Measurements from ENCODE around the gene RSL1D1. TPM values are rescaled to one million over a fixed set of nuclear protein-coding genes. Genes with fewer than 3 reads are reported as not detected.
"Not testable (repeated sequence)": the region's sequence is repeated elsewhere in the genome, so short reads cannot be mapped to it uniquely, and the experiment has no call there.

The RSL1D1 gene
- total RNA-seq, 1 donor from 2014 or later = 133 TPM

DNA sequence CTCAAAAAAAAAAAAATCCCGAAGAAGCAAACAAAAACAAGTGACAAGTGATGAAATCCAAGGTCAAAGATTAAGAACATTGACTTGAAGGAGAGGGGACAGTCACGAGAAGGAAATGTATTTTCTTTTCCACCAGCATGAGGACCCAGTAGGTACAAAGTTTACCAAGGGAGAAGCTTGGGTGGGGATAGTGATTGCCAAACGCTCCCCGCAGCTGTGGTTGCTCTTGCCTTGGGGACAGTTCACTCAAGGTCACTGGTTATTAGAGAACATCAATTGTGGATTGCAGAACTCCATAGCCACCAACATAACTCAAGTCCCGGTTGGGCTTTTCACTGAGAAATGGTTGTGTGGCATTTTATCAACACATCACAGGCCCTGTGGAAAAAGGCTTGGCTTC is 27.0 kb downstream of the RSL1D1 start:
- DNase-seq (ENCODE audit: low spot score, unreplicated experiment) = no peak
- Mint-ChIP-seq H3K27ac (no peak overlapping the region), H3K9me3 (ENCODE audit: low read depth) (no peaks in the 10 kb centered on the region), H3K36me3 (ENCODE audit: insufficient read depth) (no peaks in the 10 kb centered on the region), H3K4me3 (ENCODE audit: low read depth) (no peak overlapping the region), H3K27me3 (no peaks in the 10 kb centered on the region), H3K4me1 (ENCODE audit: low read depth) (no peaks in the 10 kb centered on the region)
- TF ChIP-seq, protein P1, sequence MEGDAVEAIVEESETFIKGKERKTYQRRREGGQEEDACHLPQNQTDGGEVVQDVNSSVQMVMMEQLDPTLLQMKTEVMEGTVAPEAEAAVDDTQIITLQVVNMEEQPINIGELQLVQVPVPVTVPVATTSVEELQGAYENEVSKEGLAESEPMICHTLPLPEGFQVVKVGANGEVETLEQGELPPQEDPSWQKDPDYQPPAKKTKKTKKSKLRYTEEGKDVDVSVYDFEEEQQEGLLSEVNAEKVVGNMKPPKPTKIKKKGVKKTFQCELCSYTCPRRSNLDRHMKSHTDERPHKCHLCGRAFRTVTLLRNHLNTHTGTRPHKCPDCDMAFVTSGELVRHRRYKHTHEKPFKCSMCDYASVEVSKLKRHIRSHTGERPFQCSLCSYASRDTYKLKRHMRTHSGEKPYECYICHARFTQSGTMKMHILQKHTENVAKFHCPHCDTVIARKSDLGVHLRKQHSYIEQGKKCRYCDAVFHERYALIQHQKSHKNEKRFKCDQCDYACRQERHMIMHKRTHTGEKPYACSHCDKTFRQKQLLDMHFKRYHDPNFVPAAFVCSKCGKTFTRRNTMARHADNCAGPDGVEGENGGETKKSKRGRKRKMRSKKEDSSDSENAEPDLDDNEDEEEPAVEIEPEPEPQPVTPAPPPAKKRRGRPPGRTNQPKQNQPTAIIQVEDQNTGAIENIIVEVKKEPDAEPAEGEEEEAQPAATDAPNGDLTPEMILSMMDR (IDR thresholded peaks at IDR 0.05; ENCODE audit: unreplicated experiment) = no peak

DNA sequence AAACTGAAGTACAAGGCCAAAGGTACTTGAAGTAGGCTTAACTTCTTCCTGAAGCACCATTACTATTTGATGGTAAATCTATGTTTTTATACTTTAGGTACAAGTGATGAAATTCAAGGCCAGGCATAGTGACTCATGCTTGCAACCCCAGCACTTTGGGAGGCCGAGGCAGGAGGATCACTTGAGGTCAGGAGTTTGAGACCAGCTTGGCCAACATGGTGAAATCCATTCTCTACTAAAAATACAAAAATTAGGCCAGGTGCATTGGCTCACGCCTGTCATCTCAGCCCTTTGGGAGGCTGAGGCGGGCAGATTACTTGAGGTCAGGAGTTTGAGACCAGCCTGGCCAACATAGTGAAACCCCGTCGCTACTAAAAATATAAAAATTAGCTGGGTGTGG is 27.7 kb downstream of the RSL1D1 start:
- DNase-seq (ENCODE audit: low spot score, unreplicated experiment); H3K36me3 Mint-ChIP-seq (ENCODE audit: insufficient read depth); H3K4me1 Mint-ChIP-seq (ENCODE audit: low read depth); H3K27ac Mint-ChIP-seq; H3K9me3 Mint-ChIP-seq (ENCODE audit: low read depth); H3K4me3 Mint-ChIP-seq (ENCODE audit: low read depth); H3K27me3 Mint-ChIP-seq: not testable (repeated sequence)

DNA sequence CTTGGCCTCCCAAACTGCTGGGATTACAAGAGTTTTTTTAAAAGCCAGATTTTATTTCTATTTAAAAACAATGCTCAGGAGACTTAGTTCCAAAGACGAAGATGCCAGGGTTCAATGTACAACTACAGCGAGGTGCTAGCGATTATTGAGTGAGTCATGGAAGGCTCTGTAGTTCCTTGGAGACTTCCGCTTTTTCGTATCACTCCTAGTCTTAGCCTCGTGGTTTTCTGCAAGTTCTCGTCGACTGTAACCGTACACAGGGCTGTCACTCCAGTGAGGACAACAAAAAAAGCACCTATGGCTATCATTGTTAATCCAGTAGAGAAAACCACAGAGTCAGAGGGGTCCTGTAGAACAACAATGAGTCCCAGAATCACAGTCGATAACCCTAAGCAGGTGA is 31.5 kb downstream of the RSL1D1 start:
- TF ChIP-seq, protein P1 (IDR thresholded peaks at IDR 0.05; ENCODE audit: unreplicated experiment) = no peak
- Mint-ChIP-seq H3K9me3 (ENCODE audit: low read depth) (no peaks in the 10 kb centered on the region), H3K27me3 (no peaks in the 10 kb centered on the region), H3K27ac (no peak overlapping the region), H3K36me3 (ENCODE audit: insufficient read depth) (no peaks in the 10 kb centered on the region), H3K4me1 (ENCODE audit: low read depth) (no peaks in the 10 kb centered on the region), H3K4me3 (ENCODE audit: low read depth) (no peak overlapping the region)
- no peak for DNase-seq (ENCODE audit: low spot score, unreplicated experiment)

DNA sequence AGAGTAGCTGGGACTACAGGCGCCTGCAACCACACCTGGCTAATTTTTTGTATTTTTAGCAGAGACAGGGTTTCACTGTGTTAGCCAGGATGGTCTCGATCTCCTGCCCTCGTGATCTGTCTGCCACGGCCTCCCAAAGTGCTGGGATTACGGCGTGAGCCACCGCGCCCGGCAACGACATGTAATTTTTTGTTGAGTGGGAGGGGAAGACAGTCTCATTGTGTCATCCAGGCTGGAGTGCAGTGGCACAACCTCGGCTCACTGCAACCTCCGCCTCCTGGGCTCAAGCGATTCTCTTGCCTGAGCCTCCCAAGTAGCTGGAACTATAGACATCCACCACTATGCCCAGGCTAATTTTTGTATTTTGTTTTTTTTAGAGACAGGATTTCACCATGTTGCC is 32.4 kb downstream of the RSL1D1 start:
- H3K4me1 Mint-ChIP-seq (ENCODE audit: low read depth); H3K27ac Mint-ChIP-seq; H3K36me3 Mint-ChIP-seq (ENCODE audit: insufficient read depth); DNase-seq (ENCODE audit: low spot score, unreplicated experiment); H3K4me3 Mint-ChIP-seq (ENCODE audit: low read depth); H3K27me3 Mint-ChIP-seq; H3K9me3 Mint-ChIP-seq (ENCODE audit: low read depth): not testable (repeated sequence)

DNA sequence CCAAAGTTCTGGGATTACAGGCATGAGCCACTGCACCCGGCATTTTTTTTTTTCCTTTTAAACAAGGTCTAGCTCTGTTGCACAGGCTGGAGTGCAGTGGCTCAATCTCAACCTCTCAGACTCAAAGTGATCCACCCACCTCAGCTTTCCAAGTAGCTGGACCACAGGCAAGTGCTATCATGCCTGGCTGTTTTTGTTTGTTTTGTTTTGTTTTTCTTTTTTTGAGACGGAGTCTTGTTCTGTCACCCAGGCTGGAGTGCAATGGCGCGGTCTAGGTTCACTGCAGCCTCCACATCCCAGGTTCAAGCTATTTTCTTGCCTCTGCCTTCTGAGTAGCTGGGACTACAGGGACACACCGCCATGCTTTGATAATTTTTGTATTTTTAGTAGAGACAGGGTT is 35.2 kb downstream of the RSL1D1 start:
- Mint-ChIP-seq H3K27me3 (no peaks in the 10 kb centered on the region), H3K27ac (no peak overlapping the region), H3K36me3 (ENCODE audit: insufficient read depth) (no peaks in the 10 kb centered on the region), H3K4me3 (ENCODE audit: low read depth) (no peak overlapping the region), H3K4me1 (ENCODE audit: low read depth) (no peaks in the 10 kb centered on the region), H3K9me3 (ENCODE audit: low read depth) (no peaks in the 10 kb centered on the region)
- TF ChIP-seq, protein P1 (IDR thresholded peaks at IDR 0.05; ENCODE audit: unreplicated experiment) = no peak
- no peak for DNase-seq (ENCODE audit: low spot score, unreplicated experiment)

DNA sequence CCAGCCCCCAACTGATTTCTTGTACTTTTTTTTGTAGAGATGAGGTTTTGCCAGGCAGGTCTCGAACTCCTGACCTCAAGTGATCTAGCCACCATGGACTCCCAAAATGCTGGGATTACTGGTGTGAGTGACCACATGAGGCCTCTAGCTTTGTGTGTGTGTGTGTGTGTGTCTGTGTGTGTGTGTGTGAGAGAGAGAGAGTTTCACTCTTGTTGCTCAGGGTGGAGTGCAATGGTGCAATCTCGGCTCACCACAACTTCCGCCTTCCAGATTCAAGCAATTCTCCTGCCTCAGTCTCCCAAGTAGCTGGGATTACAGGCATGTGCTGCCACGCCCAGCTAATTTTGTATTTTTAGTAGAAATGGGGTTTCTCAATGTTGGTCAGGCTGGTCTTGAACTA is 36.5 kb downstream of the RSL1D1 start:
- not testable (repeated sequence) for DNase-seq (ENCODE audit: low spot score, unreplicated experiment); H3K9me3 Mint-ChIP-seq (ENCODE audit: low read depth); H3K4me1 Mint-ChIP-seq (ENCODE audit: low read depth); H3K4me3 Mint-ChIP-seq (ENCODE audit: low read depth); H3K36me3 Mint-ChIP-seq (ENCODE audit: insufficient read depth); H3K27me3 Mint-ChIP-seq; H3K27ac Mint-ChIP-seq

DNA sequence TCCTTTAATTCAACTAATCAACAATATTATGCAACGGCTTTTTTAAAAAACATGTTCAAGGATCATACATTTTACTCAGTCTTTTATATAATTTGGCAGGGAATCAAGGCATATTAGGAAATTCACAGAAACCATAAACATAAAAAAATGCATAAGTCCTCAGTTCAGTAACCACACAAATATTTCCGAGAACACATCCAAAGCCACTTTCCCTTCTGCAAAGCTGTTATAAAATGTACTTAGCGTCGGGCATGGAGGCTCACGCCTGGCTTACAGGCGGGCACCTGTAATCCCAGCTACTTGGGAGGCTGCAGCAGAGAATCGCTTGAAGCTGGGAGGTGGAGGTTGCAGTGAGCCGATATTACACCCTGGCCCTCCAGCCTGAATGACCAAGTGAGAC is 44.6 kb downstream of the RSL1D1 start:
- Mint-ChIP-seq H3K9me3 (ENCODE audit: low read depth) (no peaks in the 10 kb centered on the region), H3K4me3 (ENCODE audit: low read depth) (no peak overlapping the region), H3K36me3 (ENCODE audit: insufficient read depth) (no peaks in the 10 kb centered on the region), H3K4me1 (ENCODE audit: low read depth) (no peaks in the 10 kb centered on the region), H3K27ac (no peak overlapping the region), H3K27me3 (no peaks in the 10 kb centered on the region)
- TF ChIP-seq, protein P1 (IDR thresholded peaks at IDR 0.05; ENCODE audit: unreplicated experiment) = no peak
- no peak for DNase-seq (ENCODE audit: low spot score, unreplicated experiment)

All from progenitor cell of endocrine pancreas (in vitro differentiated cells).